Kidney epithelial cell (primary cell): ENCODE results near the gene PAQR5. TPM values are rescaled to one million over a fixed set of nuclear protein-coding genes. Genes with fewer than 3 reads are reported as not detected.

Source experiments
- DNase-seq: peaks from one replicate; pipeline ENCODE4 v3.0.0-alpha.2; 2010; ENCODE audit warnings: low read depth
- H3K27me3 ChIP-seq: 2 replicates; pipeline ENCODE4 v1.6.0; 2011; ENCODE audit warnings: low read length; ENCODE audit not compliant: control insufficient read depth, insufficient read depth
- H3K36me3 ChIP-seq: 2 replicates; pipeline ENCODE4 v1.5.1; 2011; ENCODE audit warnings: low read length; ENCODE audit not compliant: control insufficient read depth, insufficient read depth
- H3K4me3 ChIP-seq: 2 replicates; pipeline ENCODE4 v1.5.1; 2011; ENCODE audit warnings: low read depth, mild to moderate bottlenecking, control low read depth, low read length
- CTCF ChIP-seq: IDR thresholded peaks from 2 replicates; pipeline ENCODE4 v1.5.1; 2011; ENCODE audit warnings: mild to moderate bottlenecking, moderate library complexity, low read length, control low read depth, inconsistent platforms; ENCODE audit not compliant: insufficient read depth, poor library complexity, severe bottlenecking
- total RNA-seq: library from RNA; depleted of rRNA; stranded (reverse); fragments of >200 nt; gene quantifications from 2 replicates; pipeline ENCODE4 v1.2.3, GENCODE V29; 2015

The PAQR5 gene
- total RNA-seq, 1 donor from 2014 or later: 9.7 TPM

- Histone ChIP-seq H3K4me3 (no peak overlapping the region), H3K36me3 (no peaks in the 10 kb centered on the region), H3K27me3 (no peaks in the 10 kb centered on the region)
- no peak for TF ChIP-seq CTCF
- DNase-seq: no peak
Measured at GRCh38 chr15:69395460-69395859, 96.7 kb downstream of the PAQR5 start.

- no peak for DNase-seq
- no peak for TF ChIP-seq CTCF
Measured at GRCh38 chr15:69395991-69396390, 97.3 kb downstream of the PAQR5 start.

GRCh38 chr15:69398491-69398891, 99.8 kb downstream of the PAQR5 start:
- Histone ChIP-seq H3K36me3 (no peaks in the 10 kb centered on the region), H3K27me3 (no peaks in the 10 kb centered on the region), H3K4me3 (no peak overlapping the region)
- DNase-seq: no peak
- TF ChIP-seq CTCF: no peak

More at GRCh38 chr15:69395991-69396390, 97.3 kb downstream of the PAQR5 start:
- Histone ChIP-seq H3K27me3 (no peaks in the 10 kb centered on the region), H3K36me3 (no peaks in the 10 kb centered on the region), H3K4me3 (no peak overlapping the region)

- Histone ChIP-seq H3K4me3 (no peak overlapping the region), H3K36me3 (no peaks in the 10 kb centered on the region), H3K27me3 (no peaks in the 10 kb centered on the region)
- DNase-seq: no peak
- no peak for TF ChIP-seq CTCF
Measured at GRCh38 chr15:69400850-69401249, 102.1 kb downstream of the PAQR5 start.

GRCh38 chr15:69402816-69403215, 104.1 kb downstream of the PAQR5 start:
- no peak for TF ChIP-seq CTCF
- no peak overlapping the region for H3K4me3 ChIP-seq
- no peak for DNase-seq
- H3K36me3 ChIP-seq: no peaks in the 10 kb centered on the region
- no peaks in the 10 kb centered on the region for H3K27me3 ChIP-seq

- Histone ChIP-seq H3K4me3 (no peak overlapping the region), H3K27me3 (no peaks in the 10 kb centered on the region), H3K36me3 (no peaks in the 10 kb centered on the region)
- TF ChIP-seq CTCF: no peak
- no peak for DNase-seq
Measured at GRCh38 chr15:69403594-69403993, 104.9 kb downstream of the PAQR5 start.
